Activated CD8-positive, alpha-beta memory T cell treated with anti-CD3 and anti-CD28 coated beads, Interleukin-2, amount 50 U/mL, for 48 hours (primary cell): Measurements from ENCODE around the gene PCGF1.
"Not testable (repeated sequence)": the region's sequence is repeated elsewhere in the genome, so short reads cannot be mapped to it uniquely, and the experiment has no call there.

ENCODE experiments used
- DNase-seq: peaks from one replicate; pipeline ENCODE4 v3.0.0-alpha.2; 2020

The PCGF1 gene

DNA sequence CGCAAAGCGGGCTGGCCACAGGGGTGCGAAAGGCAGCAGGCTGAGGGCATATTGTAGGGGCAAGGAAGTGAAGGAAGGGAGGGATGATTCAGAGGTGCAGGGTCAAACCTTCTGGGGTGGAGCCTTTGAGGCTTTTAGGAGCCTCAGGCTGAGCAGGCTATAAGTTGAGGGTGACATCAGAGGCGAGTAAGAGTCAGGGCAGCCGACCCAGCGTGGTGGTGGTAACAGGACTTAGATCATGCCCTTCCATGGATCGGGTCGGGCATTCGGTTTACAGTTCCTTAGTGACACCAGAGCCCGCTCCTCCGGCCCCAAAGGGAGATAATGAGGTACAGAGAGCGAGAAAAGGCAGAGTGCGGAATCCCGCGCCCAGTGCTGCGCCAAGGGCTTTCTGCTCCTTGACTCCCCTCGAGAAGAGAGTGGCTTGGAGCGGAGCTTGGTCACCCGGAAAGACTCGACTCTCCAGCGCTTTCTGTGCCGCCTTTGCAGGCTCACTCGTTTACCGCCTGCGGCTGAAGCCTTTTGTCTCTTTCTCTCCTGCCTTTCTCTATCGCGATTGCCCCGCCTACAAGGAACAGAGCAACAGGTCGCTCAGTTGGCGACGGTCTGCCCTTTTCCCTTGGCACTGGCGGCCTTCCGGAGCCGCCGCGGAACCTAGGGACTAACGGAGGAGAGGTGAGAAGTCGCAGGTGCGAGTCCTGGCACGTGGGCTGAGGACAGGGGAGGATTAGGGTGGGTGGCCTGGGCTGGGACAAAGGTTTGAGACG, 8.8 kb downstream of the PCGF1 start:
- peak; percentile 76 for DNase-seq

DNA sequence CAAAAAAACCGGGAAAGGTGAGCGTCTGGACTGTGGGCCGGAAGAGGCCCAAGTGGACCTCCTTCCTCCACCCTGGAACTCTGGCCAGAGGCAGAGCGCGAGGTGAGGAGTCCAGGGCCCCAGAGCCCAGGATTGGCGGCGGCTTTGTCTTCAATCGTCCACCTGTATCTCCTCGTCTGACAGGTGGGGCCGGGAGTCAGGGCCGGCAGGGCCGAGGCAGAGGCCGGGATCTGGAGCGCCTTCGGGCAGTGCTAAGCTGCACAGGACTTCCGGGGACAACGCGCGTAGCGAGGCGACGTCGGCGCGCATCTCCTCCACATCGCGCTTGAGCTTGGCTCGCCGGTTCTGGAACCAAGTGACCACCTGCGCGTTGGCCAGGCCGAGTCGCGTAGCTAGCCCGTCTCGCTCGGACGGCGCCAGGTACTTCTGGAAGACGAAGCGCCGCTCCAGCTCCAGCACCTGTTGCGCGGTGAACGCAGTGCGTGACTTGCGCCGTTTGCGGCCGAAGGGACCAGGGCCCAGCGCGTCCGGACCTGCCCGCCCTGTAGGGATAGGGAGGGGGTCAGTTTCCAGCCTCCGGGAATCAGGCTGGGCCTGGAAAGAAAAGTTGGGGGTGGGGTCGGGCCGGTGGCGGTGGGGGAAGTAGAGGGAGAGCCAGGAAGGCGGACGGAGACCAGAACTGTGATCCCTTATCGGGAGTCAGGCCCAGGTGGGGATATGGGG, 9.6 kb downstream of the PCGF1 start:
- DNase-seq, result peak; percentile 78

DNA sequence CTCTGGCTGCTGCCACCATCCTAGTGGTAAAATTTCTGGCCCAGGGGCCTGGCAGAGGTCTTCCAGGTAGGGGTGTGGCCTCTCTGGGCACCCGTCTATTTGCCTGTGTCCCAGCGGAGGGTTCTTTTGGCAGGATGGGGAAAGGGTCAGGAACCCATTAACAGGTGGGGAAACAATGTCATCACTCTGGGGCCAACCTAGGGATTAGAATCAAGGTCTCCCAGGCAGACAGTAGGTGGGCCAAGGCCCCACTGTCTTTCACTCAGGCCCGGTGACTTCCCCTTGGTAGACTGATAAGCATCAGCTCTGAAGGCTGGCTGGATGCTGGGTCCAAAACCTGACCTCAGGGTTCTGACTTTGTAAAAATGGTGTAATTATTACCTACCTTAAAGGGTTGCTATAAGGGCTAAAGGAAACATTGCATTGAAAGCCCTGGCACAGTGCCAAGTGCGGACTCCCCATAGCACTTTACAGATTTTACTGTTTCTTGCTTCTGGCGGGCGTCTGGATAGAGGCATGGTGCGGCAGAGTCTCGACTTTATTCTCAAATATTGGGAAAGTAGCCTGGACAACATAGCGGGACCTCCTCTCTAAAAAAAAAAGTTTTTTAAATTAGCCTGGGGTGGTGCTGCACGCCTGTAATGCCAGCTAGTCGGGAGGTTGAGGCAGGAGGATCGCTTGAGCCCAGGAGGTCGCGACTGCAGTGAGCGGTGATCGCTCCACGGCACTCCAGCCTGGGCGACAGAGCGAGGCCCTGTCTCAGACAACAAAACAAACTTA, 10.3 kb downstream of the PCGF1 start:
- DNase-seq, result no peak

DNA sequence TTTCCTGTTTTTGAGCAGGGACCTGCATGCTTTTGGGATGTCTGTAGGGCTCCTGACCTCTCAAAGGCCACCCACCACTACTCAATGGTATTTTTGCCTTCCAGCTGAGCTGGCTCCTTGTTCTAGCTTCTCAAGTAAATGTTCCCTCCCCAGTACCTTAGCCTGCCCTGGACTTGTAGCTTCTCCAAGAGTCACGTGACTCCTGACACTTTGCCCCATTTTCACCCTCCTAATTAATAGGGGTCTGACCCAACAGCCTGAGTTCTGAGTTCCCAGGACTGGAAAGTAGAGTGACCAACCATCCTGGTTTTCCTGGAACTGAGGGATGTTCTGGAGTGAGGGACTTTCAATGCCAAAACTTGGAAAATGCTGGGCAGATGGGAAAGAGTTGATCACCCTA, 12.1 kb downstream of the PCGF1 start:
- no peak for DNase-seq

DNA sequence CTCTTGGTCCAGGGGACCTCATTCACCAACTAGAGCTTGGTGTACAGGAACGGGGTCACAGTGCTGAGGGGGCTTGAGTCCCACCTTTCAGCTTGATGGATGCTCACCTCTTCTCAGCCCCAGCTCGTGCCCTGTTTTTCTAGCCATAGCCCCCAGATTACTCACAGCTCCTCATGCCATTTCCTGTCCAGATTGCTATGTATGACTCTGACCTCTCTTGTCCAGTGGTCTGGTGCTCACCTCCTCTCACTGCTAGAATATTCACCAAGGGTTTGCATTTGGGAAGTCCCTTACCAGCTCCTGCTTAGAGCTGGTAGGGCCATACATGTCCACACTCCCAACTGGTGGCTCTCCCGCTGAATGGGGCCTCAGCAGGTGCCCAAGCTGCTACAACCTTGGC, 13.9 kb downstream of the PCGF1 start:
- no peak for DNase-seq

DNA sequence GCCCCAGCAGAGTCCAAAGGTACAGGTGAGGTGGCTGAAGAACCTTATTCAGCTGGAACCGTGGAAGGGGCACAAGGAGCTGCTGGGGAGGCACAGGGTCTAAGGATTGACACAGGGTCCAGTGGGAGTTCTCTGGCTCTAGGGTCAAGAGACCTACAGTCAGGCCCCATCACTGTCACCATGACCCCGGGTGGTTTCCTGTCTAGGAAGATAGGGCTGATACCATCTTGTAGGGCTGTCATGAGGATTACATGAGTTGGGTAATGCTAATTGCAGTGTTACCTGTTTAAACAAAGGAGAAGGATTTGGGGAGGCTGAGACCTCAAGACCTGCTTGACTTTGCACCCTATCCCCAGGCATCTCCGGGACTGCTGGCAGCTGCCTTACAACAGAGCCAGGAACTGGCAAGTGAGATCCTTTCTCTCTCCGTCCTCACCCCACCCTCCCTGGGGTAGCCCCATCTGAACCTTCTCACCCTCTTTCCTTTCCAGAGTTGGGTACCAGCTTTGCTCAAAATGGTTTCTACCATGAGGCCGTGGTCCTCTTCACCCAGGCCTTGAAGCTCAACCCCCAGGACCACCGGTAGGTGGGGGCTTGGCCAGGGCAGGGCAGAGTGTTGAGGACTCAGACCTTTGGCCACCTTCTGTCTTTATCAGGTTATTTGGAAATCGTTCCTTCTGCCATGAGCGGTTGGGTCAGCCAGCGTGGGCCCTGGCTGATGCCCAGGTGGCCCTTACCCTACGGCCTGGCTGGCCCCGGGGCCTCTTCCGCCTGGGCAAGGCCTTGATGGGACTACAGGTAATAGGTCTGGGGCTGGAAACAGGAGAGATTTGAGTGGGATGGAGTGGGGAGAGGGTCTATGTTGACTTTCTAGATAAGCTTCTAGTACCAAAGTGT, 15.6 kb downstream of the PCGF1 start:
- DNase-seq, result no peak

DNA sequence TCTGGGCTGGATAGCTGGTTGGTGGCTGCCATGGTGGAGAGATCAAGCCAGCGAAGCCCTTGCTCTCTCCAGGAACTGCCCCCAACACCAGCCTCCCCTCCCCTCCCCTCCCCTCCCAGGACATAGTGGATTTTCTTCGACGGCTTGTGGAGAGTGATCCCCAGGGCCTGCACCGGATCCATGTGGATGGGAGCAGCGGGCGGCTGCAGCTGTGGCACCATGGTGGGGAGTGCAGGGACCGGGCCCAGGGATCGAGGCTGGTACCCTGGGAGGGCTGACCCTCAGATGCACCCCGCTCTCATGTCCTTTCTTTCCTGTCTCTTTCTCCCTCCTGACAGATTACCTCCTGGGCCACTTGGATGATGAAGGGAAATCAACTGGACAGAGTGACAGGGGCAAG, 17.6 kb downstream of the PCGF1 start:
- no peak for DNase-seq

DNA sequence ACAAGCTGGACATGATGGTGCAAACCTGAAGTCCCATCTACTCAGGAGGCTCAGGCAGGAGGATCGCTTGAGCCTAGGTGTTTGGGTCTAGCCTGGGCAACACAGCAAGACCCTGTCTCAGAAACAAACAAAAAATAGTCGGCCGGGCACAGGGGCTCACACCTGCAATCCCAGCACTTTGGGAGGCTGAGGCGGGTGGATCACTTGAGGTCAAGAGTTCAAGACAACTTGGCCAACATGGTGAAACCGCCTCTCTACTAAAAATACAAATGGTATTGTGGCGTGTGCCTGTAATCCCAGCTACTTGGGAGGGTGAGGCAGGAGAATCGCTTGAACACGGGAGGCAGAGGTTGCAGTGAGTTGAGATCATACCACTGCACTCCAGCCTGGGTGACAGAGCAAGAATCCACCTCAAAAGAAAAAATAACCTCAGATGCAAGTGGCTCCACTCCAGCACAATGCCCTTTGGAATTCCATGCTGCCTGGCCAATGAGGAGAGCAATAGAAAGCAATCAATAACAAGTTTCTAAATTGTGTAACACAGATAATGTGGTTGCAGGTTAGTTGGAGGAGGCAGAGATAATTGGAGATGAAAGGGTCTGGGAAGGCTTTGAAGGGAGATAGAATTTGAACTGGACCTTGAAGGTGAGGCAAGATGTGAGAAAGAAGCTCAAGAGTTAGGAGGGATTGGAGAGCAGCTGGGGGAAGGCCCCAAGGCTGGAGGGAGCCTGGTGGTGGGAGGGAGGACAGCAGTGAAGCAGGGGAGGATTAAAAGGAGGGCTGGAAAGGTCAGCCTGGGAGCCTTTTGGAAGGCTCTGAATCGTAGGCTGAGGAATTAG, 18.6 kb downstream of the PCGF1 start:
- DNase-seq, result no peak

DNA sequence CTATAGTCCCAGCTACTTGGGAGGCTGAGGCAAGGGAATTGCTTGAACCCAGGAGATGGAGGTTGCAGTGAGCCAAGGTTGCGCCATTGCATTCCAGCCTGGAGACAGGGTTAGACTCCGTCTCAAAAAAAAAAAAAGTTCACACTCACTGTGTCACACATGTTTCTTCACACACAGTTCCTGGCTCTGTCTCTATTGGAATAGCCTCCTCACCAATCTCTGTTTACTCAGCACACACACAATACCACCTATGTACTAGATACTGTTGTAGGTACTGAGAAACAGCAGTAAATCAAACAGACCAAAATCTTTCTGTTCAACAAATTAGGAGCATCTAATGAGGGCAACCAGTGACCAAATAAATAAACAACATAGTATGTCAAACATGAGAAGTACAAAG, 21.4 kb downstream of the PCGF1 start:
- no peak for DNase-seq

DNA sequence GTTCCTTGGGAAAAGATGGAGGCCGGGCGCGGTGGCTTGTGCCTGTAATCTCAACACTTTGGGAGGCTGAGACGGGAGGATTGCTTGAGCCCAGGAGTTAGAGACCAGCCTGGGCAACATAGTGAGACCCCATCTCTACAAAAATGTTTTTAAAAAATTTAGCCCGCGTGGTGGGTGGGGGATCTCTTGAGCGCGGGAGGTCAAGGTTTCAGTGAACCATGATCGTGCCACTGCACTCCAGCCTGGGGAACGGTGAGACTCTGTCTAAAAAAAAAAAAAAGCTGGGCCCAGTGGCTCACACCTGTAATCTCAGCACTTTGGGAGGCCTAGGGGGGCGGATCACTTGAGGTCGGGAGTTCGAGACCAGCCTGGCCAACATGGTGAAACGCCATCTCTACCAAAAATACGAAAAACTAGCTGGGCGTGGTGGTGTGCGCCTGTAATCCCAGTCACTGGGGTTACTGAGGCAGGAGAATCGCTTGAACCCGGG, 23.8 kb downstream of the PCGF1 start:
- DNase-seq, result not testable (repeated sequence)

DNA sequence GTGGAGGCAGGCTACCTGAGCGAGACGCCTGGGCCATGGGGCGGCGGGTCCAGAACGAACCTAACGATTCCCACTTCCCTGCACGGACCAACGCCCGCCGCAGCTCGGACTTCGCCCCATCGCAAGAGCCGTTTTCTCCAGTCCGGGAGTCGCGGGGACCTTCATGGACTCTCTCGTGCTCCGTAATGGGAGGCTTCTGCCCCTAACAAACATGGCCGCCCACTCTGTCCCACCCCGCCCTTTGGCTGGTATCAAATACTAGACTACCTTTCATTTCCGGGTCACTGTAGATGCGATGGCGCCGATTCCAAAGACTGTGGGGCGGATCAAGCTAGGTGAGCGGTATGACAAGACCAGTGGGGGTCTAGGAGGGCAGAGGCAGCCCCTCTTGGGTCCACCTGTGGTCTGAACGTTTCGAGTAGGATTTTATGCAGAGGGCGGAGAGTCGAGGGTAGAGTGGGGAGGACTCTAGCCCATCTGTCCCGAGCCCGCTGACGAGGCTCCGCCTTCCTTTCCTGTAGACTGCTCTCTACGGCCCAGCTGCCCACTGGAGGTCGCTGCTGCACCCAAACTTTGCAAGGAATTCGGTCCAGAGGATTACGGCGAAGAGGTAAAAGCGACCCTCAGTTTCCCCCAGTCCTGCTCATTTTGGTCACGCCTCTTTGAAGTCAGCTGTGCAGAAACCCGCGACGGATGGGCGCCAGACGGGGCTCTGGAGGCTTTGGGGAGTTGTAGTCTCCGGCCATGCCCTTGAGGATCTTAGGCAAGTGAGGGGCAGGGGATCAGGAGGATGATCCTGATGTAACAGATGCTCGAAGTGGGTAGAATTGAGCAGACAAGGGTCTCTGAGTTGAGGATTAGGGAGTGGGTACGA, 24.5 kb downstream of the PCGF1 start, which contains the start of the genes CCDC142 and TTC31:
Gene CCDC142, minus strand, starts transcription at position 198 of the 874 bp plus-strand sequence. Its CDS starts 161 bp downstream, at position 37.
Gene TTC31, plus strand, starts transcription at position 281 of the 874 bp plus-strand sequence. Its CDS starts 15 bp downstream, at position 296.
- DNase-seq, result peak; percentile 91

DNA sequence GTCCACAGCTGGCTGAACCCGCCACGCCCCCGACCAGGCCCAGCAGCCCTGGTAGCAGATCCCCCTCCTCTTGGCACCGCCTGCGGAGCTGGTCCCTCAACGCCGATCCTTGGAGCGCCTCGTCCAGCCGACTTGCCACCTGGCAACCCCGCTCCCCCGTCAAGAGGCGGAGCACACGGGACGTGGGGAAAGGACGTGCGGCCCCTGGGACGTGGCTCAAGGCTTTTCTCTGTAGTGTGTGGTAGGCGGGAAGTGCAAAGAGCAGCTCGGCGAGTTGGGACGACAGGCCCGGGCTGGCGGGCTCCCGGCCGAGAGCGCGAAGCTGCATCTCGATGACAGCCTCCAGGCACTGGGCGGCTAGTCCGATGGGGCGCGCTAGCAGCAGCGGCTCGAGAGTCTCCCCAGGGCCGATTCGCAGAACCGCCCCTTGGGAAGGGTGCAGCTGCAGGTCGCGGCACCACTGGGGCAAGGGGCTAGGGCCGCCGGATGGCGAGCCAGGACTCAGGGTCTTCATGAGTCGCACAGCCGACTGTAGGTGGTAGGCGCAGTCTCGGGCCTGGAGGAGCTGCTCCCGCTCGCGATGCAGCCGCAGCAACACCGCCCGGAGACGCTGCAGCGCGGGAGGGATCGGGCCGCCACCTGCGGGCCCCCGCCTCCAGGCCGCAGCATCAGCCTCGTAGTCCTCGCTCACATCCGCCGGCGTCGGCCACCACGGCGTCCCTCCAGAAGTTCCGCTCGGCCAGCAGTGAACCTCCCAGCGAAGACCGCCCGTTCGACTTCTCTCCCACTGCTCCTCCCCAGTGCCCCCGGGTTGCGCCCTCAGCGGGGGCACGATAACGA, 25.3 kb downstream of the PCGF1 start:
- peak; percentile 83 for DNase-seq

DNA sequence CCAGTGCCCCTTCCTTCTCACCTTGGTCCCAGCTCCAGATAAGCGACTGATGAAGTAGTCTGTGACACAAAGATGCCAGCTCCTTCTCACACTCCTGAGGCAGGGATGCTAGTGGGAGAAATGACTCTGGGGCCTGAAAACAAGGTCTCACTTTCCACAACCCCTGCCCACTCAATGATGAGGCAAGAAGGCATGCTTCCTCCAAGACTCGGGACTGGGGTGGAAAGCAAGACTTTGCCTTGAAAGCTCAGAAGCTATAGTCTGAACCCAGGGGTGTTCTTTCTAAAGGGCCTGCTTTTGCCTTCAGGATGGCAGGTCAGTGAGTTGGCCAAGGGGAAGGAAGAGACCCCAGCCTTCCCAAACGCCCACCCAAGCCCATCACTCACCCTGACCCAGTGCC, 26.1 kb downstream of the PCGF1 start:
- DNase-seq, result no peak

DNA sequence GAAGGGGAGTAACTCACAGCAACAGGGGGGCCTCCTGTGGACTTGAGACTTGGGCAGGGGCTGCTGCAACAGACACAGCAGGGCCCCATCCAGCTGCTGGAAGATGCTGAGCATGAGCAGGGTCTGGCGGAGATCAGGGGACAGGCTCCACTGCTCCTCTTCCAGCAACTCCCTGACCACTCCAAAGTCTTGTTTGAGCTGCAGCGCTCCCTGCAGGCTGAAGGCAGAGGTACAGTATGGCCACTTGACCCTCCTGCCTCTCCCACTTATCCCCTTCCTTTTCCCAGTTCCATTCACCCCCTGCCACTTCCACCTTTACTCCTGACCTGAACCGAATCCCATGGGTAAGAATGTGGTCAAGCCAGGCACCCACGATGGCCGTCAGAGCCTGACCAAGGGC, 32.6 kb downstream of the PCGF1 start:
- no peak for DNase-seq

DNA sequence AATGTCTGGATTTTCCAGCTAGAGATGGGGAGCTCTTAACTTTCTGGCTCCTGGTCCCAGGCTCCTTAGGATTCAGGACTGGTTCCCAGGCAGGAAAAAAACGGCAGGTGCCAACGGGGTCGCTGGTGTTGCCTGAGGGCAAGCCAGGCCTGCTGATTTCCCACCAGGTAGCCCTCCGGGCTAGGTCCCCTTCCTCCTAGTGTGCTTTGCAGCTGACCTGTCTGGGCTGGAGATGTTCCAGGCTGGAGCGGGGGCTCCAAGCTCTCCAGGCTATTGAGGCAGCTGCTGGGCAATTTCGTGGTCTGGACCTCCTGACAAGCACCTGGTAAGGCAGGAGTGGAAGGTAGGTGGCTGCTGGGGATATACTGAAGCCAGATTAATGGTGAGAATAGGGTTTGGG, 33.0 kb downstream of the PCGF1 start:
- no peak for DNase-seq

DNA sequence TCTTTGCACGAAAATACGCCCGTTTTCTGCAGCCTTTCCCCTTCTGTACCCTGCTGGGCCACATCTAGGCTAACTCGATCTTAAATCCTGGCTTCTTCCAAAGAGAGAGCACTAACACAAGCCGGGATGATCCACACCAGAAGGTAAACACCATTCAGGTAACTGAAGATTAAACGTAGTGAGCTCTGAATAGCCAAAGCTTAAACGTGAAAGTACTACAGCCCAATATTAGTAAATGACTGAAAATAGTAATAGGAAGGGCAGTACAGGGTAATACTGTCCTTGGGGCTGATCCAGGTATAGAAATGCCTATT, 34.6 kb downstream of the PCGF1 start:
- DNase-seq, result no peak

DNA sequence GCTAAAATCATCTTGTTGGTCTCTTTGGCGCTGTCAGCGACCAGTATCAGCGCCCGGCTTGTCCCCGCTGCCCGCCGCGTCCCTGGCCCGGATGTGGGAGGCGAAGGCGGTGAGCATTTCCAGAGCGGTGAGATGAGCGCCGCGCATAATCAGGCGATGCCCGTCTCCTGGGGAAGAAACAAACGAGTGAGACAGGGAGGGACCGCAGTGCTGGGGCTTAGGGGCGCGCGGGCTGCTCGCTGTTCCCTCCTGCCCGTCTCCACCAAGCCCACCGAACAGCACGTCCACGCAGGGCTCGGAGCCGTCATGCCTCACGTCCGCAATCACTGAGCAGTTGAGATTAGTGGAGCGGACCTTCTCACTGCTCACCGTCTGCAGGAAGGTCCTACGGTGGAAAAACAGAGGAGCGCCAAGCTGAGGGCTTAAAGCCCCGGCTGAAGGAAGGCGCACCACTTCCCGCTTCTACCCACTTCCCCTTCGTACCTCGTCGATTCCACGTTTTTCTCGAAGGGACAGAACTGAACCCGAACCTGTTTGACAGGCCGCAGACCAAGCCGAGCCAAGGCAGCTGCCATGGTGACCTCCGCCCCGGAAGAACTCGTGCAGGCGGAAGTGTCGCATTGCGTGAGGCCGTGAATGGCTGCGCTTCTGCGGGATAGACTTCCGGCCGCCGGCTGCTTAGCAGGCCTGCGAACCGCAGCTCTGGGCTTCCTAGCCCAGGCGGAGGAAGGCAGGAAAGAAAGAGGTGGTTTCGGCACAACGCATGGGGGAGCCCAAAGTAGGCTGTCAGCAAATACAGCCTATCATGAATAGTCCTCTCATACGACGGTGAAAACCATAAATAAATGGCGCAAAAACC, 35.2 kb downstream of the PCGF1 start, which contains the start of gene MRPL53:
Gene MRPL53, minus strand, starts transcription at position 595 of the 859 bp plus-strand sequence. Its CDS starts 20 bp downstream, at position 575.
- DNase-seq, result peak; percentile 99
